GM19025 (cell line): ENCODE measurements around the gene NLRP10.

Source experiments
- ATAC-seq: cut with Tn5 transposase; IDR thresholded peaks from one replicate; pipeline ENCODE4 v1.9.1; 2021; ENCODE audit warnings: mild to moderate bottlenecking, low read depth, moderate library complexity; ENCODE audit not compliant: unreplicated experiment

Gene NLRP10

DNA sequence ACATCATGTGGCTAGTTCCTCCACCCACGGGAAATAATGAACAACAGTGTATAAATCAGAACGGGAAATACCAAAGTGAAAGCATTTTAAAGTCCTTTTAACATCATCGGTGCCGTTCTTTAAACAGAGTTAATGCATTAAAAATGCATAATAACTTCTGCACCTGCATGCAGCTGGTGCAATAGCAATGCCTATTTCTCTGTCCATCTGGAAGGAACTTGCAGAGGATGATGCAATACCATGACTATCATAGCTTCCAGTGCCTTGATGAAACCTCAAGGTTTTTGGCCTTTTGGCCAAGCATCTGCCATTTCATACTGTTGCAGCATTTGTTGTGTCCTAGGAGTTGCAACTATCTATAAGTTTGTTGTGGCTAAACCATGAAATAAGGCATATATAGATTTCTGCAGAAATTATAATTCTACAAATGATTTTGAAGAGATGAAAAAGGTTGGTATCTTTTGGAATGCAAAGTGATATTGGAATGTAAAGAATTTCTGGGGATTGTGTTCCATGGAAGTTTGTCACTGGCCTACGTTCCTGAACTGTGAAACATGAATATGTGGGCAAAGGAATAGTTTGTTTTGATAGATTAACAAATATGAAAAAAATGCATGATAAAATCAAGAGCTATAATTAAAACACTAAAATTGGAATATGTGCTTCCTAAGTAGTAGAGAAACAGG lies 12.1 kb upstream of the NLRP10 start:
- ATAC-seq: no peak

DNA sequence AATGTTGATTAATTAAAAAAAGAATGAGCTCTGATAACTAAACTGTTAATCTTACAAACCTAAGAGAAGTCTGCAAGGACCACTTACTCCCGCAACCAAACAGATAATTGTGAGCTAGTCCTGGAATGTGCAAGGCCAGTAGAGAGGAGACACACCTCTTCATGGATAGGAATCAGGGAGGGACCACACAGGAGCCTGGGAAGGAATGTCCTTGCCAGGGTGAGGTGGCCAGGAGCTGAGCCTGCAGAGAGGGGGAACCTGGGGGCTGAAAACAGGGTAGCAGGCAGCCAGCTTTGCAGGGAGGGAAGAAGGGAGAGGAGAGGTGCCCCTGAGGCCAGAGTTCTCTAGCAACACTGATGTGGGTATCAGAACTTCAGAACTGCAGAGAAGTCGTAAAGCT lies 9.4 kb upstream of the NLRP10 start:
- no peak for ATAC-seq

- no peak for ATAC-seq
Measured at GRCh38 chr11:7973011-7973410, 7.8 kb upstream of the NLRP10 start.

DNA sequence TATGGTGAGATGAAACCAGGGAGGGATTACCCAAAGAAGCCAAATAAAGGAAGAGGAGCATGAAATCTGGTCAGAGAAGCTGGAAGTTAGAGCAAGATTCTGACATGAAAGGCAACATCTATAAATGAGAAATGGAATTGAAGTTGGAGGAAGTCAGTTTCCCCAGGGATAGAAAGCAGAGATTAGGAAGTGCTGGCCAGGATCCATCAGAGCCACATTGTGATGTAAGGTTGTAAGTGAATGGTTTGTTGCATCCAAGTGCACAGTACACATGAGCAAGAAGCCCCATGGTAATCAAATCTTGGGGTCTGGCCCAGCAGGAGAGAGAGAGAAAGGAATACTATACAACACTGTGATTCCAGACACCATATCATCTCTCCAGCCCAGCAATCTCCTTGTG lies 6.6 kb upstream of the NLRP10 start:
- no peak for ATAC-seq

DNA sequence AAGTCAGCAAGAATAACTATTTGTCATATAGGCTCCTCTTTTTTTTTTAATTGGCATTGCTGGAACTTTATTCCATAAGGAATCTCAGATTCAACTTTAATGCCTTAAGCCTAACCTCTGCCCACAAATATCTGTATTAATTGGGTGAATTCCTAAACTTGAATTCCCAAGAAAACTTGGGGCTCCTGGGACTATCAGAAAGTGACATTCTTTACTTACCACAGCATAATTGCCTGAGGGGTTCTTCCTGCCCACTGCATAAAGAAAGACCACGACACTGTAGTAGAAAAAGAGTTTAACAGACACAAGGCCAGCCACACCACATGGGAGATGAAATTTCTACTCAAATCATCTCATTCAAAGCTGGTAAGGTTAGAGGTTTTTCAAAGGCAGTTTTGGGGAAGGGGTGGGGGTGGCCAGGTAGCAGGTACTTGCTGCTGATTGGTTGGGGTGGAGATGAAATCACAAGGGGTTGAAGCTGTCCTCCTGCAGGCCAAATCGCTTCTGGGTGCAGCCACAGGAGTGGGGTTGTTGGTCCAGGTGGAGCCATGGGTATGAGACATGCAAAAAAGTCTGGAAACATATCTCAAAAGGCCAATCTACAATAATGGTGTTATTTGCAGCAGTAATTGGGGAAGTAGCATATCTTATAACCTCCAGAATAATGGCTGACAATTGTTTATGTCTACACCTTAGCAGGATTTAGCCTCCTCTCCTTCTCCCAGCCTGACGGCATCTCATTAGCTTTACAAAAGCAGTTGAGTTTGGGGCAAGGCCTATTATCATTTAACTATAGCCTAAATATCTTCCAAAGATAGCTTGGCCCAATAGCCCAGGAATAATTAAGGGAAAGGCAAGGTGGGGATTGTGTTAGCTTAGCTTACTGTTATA lies 4.8 kb upstream of the NLRP10 start:
- no peak for ATAC-seq

GRCh38 chr11:7968686-7969085 lies 3.4 kb upstream of the NLRP10 start:
- ATAC-seq: no peak

GRCh38 chr11:7967826-7968225 lies 2.6 kb upstream of the NLRP10 start:
- no peak for ATAC-seq

DNA sequence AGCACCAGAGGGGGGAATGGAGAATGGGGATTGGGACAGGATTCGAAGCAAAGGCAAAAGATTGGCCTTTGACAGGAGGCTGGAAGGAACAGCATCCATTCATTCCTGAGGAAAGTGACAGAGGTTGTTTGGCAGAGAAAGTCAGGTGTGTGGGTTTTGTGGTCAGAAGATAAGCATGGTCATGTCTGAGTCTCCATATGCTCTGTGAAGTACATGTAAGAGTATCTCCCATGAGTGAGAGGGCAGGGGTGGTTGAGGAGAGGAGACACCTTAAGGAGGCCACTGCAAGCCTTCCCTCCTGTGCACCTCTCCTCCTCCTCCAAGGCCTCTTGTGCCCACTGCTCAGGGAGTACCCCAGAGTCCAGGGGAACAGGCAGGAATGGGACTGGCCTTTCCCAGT lies 1.9 kb upstream of the NLRP10 start:
- no peak for ATAC-seq

- ATAC-seq: no peak
Measured at GRCh38 chr11:7964873-7965272, 374 bp downstream of the NLRP10 start.

- no peak for ATAC-seq
Measured at GRCh38 chr11:7964261-7964660, 986 bp downstream of the NLRP10 start.

- ATAC-seq: no peak
Measured at GRCh38 chr11:7955191-7955590, 10.1 kb downstream of the NLRP10 start.

DNA sequence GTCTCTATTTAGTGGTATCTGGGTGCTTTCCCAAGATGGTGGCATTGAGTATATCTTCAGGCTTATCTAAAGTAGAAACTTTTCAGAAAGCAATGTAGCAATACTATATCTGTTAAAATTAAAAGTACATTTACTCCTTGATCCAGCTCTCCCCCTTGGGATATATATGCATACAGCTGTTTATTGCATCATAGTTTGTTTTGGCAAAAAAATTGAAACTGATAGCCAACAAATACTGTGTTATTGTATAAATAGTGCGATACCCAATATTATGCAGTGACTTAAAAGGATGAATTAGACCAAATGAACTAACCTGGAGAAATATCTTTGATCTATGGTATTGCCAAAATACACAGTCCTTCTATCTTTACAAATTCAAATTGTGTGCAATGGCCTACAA lies 15.3 kb downstream of the NLRP10 start:
- no peak for ATAC-seq

GRCh38 chr11:7944123-7944522 lies 21.1 kb downstream of the NLRP10 start:
- no peak for ATAC-seq

DNA sequence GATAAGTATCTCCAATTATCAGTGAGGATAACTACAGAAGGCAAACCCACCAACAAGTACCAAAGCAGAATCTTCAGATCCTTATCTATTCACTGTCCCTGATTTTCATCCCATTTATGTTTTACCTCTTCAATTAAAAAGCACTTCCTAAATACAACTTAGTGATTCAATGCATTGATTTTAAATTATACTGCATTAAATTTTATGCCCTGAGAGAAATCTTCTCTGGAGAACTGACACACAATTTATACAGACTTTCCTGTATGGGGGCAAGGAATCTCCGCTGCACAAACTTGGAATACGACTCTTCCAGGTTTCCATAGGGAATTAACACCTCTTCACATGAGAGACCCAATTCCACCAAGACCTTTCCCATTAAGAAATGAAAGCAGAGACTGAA lies 23.6 kb downstream of the NLRP10 start, which contains the start of gene OR10A3:
OR10A3 (minus strand) TSS at position 101 of the 400 bp plus-strand sequence. CDS start 2,188 bp downstream, outside the sequence.
- no peak for ATAC-seq

DNA sequence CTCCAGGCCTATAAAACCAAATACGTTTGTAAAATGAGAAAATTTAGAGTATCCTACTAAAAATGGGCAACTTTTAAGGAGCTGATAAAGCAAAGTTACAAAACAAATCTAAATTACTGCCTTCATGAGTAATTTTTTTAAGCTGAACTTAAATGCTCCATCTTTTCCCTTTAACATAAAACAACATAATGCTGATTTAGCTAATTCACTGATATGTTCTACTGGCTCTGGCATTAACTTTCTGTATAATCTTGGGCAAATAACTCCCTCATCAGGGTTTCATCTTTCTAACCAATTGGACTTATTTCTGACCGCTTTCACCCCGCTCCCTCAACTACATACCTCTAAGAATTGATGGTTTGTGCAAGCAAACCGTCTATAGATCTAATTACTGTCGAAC lies 24.1 kb downstream of the NLRP10 start:
- ATAC-seq: no peak

GRCh38 chr11:7936615-7937014 lies 28.6 kb downstream of the NLRP10 start:
- ATAC-seq: no peak

GRCh38 chr11:7931168-7931567 lies 34.1 kb downstream of the NLRP10 start, which contains the start of gene OR10A6:
TSS of gene OR10A6 (minus strand) at chr11:7931268. CDS start at chr11:7928662, 2,606 bp downstream.
- no peak for ATAC-seq

GRCh38 chr11:7927635-7928034 lies 37.6 kb downstream of the NLRP10 start:
- no peak for ATAC-seq

- no peak for ATAC-seq
Measured at GRCh38 chr11:7924536-7924935, 40.7 kb downstream of the NLRP10 start.

GRCh38 chr11:7918141-7918540 lies 47.1 kb downstream of the NLRP10 start:
- ATAC-seq: no peak
